Ishikawa (cell line): ENCODE measurements around the gene PPP1R13B.

Source experiments
- CEBPB ChIP-seq: IDR thresholded peaks from 2 replicates; pipeline ENCODE4 v1.6.1; 2012
- EGR1 ChIP-seq: IDR thresholded peaks from 2 replicates; pipeline ENCODE4 v1.6.1; 2012
- EP300 ChIP-seq: IDR thresholded peaks from 2 replicates; pipeline ENCODE4 v1.6.1; 2012; ENCODE audit warnings: borderline replicate concordance
- FOXM1 ChIP-seq: IDR thresholded peaks from 2 replicates; pipeline ENCODE4 v1.6.1; 2012; ENCODE audit warnings: low read depth, borderline replicate concordance
- NFIC ChIP-seq: IDR thresholded peaks from 2 replicates; pipeline ENCODE4 v1.6.1; 2012
- RAD21 ChIP-seq: IDR thresholded peaks from 2 replicates; pipeline ENCODE4 v1.6.1; 2012; ENCODE audit warnings: low read depth
- TAF1 ChIP-seq: IDR thresholded peaks from 2 replicates; pipeline ENCODE4 v1.6.1; 2012; ENCODE audit warnings: low read depth, mild to moderate bottlenecking
- TCF12 ChIP-seq: IDR thresholded peaks from 2 replicates; pipeline ENCODE4 v1.6.1; 2012; ENCODE audit warnings: low read depth
- TEAD4 ChIP-seq: IDR thresholded peaks from 2 replicates; pipeline ENCODE4 v1.6.1; 2012
- TF ChIP-seq, protein P1 (sequence below): IDR thresholded peaks from 2 replicates; pipeline ENCODE4 v1.6.1; 2012
- TF ChIP-seq, protein P2 (sequence below): IDR thresholded peaks from 2 replicates; pipeline ENCODE4 v1.6.1; 2012; ENCODE audit warnings: low read depth, mild to moderate bottlenecking

DNA sequence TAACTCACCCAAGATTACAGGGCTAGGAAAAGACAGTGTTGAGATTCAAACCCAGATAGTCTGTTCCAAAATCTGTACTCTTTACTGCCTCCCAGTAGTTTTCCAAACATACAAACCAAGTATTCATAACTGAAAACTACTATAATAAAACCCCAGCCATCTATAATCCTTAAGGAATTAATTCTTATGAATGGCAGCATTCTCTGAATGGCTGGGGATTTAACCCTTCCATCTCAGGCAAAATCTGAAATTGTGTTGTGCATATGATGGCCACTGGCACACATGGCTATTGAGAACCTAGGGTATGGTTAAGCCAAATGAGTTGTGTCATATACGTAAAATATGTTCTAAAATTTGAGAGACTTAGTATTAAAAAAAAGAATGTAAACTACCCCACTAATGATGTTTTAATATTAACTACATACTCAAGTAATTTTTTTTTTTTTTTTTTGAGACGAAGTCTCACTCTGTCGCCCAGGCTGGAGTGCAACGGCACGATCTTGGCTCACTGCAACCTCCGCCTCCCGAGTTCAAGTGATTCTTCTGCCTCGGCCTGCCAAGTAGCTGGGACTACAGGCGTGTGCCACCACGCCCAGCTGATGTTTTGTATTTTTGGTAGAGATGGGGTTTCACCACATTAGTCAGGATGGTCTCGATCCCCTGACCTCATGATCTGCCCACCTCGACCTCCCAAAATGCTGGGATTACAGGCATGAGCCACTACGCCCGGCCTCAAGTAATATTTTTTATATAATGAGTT lies 16.7 kb downstream of the PPP1R13B start:
- TF ChIP-seq, protein P1, sequence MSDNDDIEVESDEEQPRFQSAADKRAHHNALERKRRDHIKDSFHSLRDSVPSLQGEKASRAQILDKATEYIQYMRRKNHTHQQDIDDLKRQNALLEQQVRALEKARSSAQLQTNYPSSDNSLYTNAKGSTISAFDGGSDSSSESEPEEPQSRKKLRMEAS: no peak
- TF ChIP-seq TAF1: no peak
- no peak for TF ChIP-seq EGR1
- TF ChIP-seq FOXM1: no peak
- TF ChIP-seq NFIC: no peak
- no peak for TF ChIP-seq TCF12
- TF ChIP-seq RAD21: no peak
- no peak for TF ChIP-seq TEAD4
- no peak for TF ChIP-seq EP300
- TF ChIP-seq CEBPB: no peak
- TF ChIP-seq, protein P2, sequence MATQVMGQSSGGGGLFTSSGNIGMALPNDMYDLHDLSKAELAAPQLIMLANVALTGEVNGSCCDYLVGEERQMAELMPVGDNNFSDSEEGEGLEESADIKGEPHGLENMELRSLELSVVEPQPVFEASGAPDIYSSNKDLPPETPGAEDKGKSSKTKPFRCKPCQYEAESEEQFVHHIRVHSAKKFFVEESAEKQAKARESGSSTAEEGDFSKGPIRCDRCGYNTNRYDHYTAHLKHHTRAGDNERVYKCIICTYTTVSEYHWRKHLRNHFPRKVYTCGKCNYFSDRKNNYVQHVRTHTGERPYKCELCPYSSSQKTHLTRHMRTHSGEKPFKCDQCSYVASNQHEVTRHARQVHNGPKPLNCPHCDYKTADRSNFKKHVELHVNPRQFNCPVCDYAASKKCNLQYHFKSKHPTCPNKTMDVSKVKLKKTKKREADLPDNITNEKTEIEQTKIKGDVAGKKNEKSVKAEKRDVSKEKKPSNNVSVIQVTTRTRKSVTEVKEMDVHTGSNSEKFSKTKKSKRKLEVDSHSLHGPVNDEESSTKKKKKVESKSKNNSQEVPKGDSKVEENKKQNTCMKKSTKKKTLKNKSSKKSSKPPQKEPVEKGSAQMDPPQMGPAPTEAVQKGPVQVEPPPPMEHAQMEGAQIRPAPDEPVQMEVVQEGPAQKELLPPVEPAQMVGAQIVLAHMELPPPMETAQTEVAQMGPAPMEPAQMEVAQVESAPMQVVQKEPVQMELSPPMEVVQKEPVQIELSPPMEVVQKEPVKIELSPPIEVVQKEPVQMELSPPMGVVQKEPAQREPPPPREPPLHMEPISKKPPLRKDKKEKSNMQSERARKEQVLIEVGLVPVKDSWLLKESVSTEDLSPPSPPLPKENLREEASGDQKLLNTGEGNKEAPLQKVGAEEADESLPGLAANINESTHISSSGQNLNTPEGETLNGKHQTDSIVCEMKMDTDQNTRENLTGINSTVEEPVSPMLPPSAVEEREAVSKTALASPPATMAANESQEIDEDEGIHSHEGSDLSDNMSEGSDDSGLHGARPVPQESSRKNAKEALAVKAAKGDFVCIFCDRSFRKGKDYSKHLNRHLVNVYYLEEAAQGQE: no peak
